Measurements from ENCODE around the gene CRYBA4.

GRCh38 chr22:26658161-26658560 lies 36.4 kb downstream of the CRYBA4 start:
- TF ChIP-seq, protein P1, sequence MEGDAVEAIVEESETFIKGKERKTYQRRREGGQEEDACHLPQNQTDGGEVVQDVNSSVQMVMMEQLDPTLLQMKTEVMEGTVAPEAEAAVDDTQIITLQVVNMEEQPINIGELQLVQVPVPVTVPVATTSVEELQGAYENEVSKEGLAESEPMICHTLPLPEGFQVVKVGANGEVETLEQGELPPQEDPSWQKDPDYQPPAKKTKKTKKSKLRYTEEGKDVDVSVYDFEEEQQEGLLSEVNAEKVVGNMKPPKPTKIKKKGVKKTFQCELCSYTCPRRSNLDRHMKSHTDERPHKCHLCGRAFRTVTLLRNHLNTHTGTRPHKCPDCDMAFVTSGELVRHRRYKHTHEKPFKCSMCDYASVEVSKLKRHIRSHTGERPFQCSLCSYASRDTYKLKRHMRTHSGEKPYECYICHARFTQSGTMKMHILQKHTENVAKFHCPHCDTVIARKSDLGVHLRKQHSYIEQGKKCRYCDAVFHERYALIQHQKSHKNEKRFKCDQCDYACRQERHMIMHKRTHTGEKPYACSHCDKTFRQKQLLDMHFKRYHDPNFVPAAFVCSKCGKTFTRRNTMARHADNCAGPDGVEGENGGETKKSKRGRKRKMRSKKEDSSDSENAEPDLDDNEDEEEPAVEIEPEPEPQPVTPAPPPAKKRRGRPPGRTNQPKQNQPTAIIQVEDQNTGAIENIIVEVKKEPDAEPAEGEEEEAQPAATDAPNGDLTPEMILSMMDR (IDR thresholded peaks at IDR 0.05), result no peak
- TF ChIP-seq EP300 (IDR thresholded peaks at IDR 0.05), result no peak
